GM19240 (cell line): ENCODE measurements around the gene ANKFN1.

Source experiments
- DNase-seq: peaks from one replicate; pipeline ENCODE4 v3.0.0; 2011; ENCODE audit warnings: low spot score; ENCODE audit not compliant: insufficient read length

ANKFN1 gene

GRCh38 chr17:56146534-56146933, 6.7 kb upstream of the ANKFN1 start:
- DNase-seq: no peak

- DNase-seq: no peak
These were observed 4.9 kb upstream of the ANKFN1 start for GRCh38 chr17:56148333-56148732.

- no peak for DNase-seq
These were observed 3.8 kb upstream of the ANKFN1 start for GRCh38 chr17:56149266-56150036.

- DNase-seq: no peak
These were observed 2.6 kb upstream of the ANKFN1 start for GRCh38 chr17:56150649-56151048.

- no peak for DNase-seq
These were observed 4.6 kb downstream of the ANKFN1 start for GRCh38 chr17:56157845-56158244.

GRCh38 chr17:56158344-56158743, 5.1 kb downstream of the ANKFN1 start:
- no peak for DNase-seq

- DNase-seq: no peak
These were observed 5.9 kb downstream of the ANKFN1 start for GRCh38 chr17:56158915-56159825.

GRCh38 chr17:56159826-56160380, 6.6 kb downstream of the ANKFN1 start:
- DNase-seq: no peak

GRCh38 chr17:56160422-56160821, 7.1 kb downstream of the ANKFN1 start:
- no peak for DNase-seq

GRCh38 chr17:56165072-56165641, 11.9 kb downstream of the ANKFN1 start:
- no peak for DNase-seq

GRCh38 chr17:56167491-56167890, 14.2 kb downstream of the ANKFN1 start:
- DNase-seq: no peak

GRCh38 chr17:56169621-56170020, 16.3 kb downstream of the ANKFN1 start:
- DNase-seq: no peak

- no peak for DNase-seq
These were observed 18.1 kb downstream of the ANKFN1 start for GRCh38 chr17:56171186-56171959.

GRCh38 chr17:56172517-56172982, 19.3 kb downstream of the ANKFN1 start:
- DNase-seq: no peak

- DNase-seq: no peak
These were observed 19.8 kb downstream of the ANKFN1 start for GRCh38 chr17:56173026-56173425.

GRCh38 chr17:56173958-56174835, 20.9 kb downstream of the ANKFN1 start:
- no peak for DNase-seq

- DNase-seq: no peak
These were observed 22.2 kb downstream of the ANKFN1 start for GRCh38 chr17:56175299-56175955.

- DNase-seq: no peak
These were observed 22.8 kb downstream of the ANKFN1 start for GRCh38 chr17:56176091-56176490.

- no peak for DNase-seq
These were observed 24.1 kb downstream of the ANKFN1 start for GRCh38 chr17:56177361-56177760.
